SHP77 (cell line): Measurements from ENCODE around the gene TMEM40.
A peak's percentile ranks its signal among the peaks of the same experiment; 100 is the strongest.
"Not testable (repeated sequence)": the region's sequence is repeated elsewhere in the genome, so short reads cannot be mapped to it uniquely, and the experiment has no call there.

Source experiments
- DNase-seq, 2 experiments: peaks; one replicate each; lab custom pipeline; 2025; lab: John Stamatoyannopoulos, UW

TMEM40 gene

GRCh38 chr3:12750658-12751071 lies 8.4 kb downstream of the TMEM40 start:
- no peak for DNase-seq

- DNase-seq, result peak; percentile 61 to 79
Observed at GRCh38 chr3:12750223-12750622, 8.8 kb downstream of the TMEM40 start.

GRCh38 chr3:12748477-12748876 lies 10.6 kb downstream of the TMEM40 start:
- DNase-seq, result no peak

GRCh38 chr3:12746419-12746818 lies 12.6 kb downstream of the TMEM40 start:
- DNase-seq, result no peak

- no peak for DNase-seq
Observed at GRCh38 chr3:12744326-12744725, 14.7 kb downstream of the TMEM40 start.

- no peak for DNase-seq
Observed at GRCh38 chr3:12743583-12743982, 15.5 kb downstream of the TMEM40 start.

- no peak for DNase-seq
Observed at GRCh38 chr3:12742330-12743107, 16.5 kb downstream of the TMEM40 start.

- DNase-seq, result no peak
Observed at GRCh38 chr3:12741209-12741608, 17.9 kb downstream of the TMEM40 start.

- no peak for DNase-seq
Observed at GRCh38 chr3:12737833-12738232, 21.2 kb downstream of the TMEM40 start.

- DNase-seq, result no peak
Observed at GRCh38 chr3:12737319-12737718, 21.7 kb downstream of the TMEM40 start.

- DNase-seq, result no peak
Observed at GRCh38 chr3:12734960-12735359, 24.1 kb downstream of the TMEM40 start.

- DNase-seq, result no peak
Observed at GRCh38 chr3:12733566-12733965, 25.5 kb downstream of the TMEM40 start.

- DNase-seq, result no peak
Observed at GRCh38 chr3:12730506-12731242, 28.4 kb downstream of the TMEM40 start.

- no peak for DNase-seq
Observed at GRCh38 chr3:12729051-12729651, 29.9 kb downstream of the TMEM40 start.

GRCh38 chr3:12727937-12728336 lies 31.1 kb downstream of the TMEM40 start:
- DNase-seq, result no peak

- DNase-seq, result no peak
Observed at GRCh38 chr3:12727481-12727880, 31.6 kb downstream of the TMEM40 start.

GRCh38 chr3:12725436-12725835 lies 33.6 kb downstream of the TMEM40 start:
- no peak for DNase-seq

- DNase-seq, result no peak
Observed at GRCh38 chr3:12724794-12725193, 34.3 kb downstream of the TMEM40 start.

- not testable (repeated sequence) for DNase-seq
Observed at GRCh38 chr3:12723362-12723761, 35.7 kb downstream of the TMEM40 start.

GRCh38 chr3:12722226-12722625 lies 36.8 kb downstream of the TMEM40 start:
- DNase-seq, result no peak

GRCh38 chr3:12719984-12720898 lies 38.8 kb downstream of the TMEM40 start:
- peak; percentile 73 to 86 for DNase-seq

- no peak for DNase-seq
Observed at GRCh38 chr3:12719541-12719940, 39.5 kb downstream of the TMEM40 start.
